GM18520 (cell line): ENCODE results near the gene OR11H7.
"Not testable (repeated sequence)": the region's sequence is repeated elsewhere in the genome, so short reads cannot be mapped to it uniquely, and the experiment has no call there.

Source experiments
- ATAC-seq: cut with Tn5 transposase; IDR thresholded peaks from one replicate; pipeline ENCODE4 v1.9.1; 2021; ENCODE audit not compliant: unreplicated experiment

Gene OR11H7

DNA sequence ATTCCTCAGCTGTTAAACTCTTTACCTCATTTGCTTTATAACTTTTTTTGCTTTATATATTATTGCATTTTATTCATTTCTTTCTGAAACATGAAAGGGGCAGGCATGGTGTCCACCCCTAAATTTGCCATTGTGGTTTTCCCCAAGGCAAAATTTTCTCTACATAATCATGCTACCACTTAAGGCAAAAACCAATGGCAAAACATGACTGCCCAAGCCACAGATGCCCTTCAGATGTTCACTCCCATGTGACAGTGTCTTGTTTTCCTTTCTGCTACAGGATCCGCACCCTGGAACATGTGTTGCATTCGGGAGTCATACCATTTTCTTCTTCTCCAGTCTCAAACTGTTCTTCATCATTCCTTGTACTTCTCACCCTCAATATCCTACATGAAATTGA, 48.6 kb downstream of the OR11H7 start:
- no peak for ATAC-seq

GRCh38 chr14:20278414-20278813, 49.6 kb downstream of the OR11H7 start:
- ATAC-seq = no peak

DNA sequence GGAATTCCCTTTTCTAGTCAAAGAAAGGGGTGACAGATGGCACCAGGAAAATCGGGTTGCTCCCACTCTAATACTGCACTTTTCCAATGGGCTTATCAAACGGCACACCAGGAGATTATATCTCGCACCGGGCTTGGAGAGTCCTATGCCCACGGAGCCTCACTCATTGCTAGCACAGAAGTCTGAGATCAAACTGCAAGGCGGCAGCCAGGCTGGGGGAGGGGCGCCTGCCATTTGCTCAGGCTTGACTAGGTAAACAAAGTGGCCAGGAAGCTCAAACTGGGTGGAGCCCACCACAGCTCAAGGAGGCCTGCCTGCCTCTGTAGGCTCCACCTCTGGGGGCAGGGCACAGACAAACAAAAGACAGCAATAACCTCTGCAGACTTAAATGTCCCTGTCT, 51.5 kb downstream of the OR11H7 start:
- not testable (repeated sequence) for ATAC-seq
